HG02840 (cell line): ENCODE data around the gene ENC1.

ENCODE experiments used
- ATAC-seq: cut with Tn5 transposase; IDR thresholded peaks from one replicate; pipeline ENCODE4 v1.9.1; 2021; ENCODE audit warnings: mild to moderate bottlenecking, moderate library complexity, moderate number of reproducible peaks; ENCODE audit not compliant: unreplicated experiment, low FRiP score

ENC1 gene

DNA sequence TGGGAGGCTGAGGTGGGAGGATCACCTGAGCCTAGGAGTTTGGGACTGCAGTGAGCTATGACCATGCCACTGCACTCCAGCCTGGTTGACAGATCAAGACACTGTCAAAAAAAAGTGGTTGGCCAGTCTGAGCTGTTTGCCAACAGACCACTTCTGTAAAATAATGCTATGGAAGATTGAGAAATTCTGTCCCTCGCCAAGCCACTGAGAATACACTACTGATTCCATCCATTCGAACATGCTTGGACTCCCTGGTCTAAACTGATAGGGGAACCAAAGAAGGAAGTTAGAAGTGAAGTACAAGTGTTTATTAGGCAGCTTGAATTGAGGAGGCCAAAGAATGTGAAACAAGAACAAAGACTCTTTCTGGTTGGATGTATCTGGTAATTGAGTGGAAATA is 27.2 kb downstream of the ENC1 start:
- ATAC-seq, result no peak

GRCh38 chr5:74612045-74612444 is 28.5 kb downstream of the ENC1 start:
- ATAC-seq, result no peak

- no peak for ATAC-seq
Observed at GRCh38 chr5:74608736-74609601, 31.6 kb downstream of the ENC1 start.

DNA sequence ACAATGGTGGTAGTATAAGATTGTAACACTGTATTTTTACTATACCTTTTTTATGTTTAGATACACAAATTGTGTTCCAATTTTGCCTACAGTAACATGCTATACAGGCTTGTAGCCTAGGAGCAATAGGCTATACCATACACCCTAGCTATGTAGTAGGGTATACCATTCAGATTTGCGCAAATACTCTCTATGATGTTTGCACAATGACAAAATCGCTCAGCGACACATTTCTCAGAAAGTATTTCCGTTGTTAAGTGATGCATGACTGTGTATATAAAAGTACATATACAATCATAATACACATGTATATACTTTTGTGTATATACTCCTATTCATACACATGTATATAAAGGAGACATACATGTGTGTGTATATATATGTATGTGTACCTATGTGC is 34.8 kb downstream of the ENC1 start:
- no peak for ATAC-seq

DNA sequence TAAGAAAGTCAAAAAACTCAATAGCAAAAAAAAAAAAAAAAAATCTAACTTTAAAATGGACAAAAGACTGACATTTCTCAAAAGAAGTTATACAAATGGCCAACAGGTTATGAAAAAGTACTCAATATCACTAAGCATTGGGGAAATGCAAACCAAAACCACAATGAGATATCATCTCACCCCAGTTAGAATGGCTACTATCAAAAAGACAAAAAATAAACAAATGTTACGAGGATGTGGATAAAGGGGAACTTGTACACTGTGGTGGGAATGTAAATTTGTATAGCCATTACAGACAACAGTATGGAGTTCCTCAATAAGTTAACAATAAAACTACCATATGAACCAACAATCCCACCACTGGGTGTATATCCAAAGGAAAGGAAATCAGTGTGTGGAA is 37.2 kb downstream of the ENC1 start:
- ATAC-seq, result no peak

GRCh38 chr5:74599148-74599547 is 41.4 kb downstream of the ENC1 start:
- ATAC-seq, result no peak

- no peak for ATAC-seq
Observed at GRCh38 chr5:74598731-74599130, 41.8 kb downstream of the ENC1 start.

DNA sequence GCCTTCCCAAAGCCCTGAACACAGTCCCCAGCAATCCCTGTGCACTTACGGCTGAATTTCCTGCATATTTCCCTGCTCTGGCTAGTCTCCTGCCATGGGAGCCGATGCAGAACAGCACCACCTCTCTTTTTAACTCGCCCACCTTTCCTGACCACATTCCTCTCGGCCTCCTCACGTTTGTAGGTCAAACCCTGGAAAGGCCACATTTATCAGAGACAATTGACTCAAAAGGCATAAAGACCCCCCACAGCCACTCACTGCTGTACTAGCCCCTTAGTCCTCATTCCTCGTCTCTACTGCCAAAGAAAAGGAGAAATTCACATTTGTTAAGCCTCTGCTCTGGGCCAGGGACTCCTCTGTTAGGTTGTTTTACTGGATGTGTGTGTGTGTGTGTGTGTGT is 43.6 kb downstream of the ENC1 start:
- no peak for ATAC-seq

- no peak for ATAC-seq
Observed at GRCh38 chr5:74595143-74595925, 45.2 kb downstream of the ENC1 start.

DNA sequence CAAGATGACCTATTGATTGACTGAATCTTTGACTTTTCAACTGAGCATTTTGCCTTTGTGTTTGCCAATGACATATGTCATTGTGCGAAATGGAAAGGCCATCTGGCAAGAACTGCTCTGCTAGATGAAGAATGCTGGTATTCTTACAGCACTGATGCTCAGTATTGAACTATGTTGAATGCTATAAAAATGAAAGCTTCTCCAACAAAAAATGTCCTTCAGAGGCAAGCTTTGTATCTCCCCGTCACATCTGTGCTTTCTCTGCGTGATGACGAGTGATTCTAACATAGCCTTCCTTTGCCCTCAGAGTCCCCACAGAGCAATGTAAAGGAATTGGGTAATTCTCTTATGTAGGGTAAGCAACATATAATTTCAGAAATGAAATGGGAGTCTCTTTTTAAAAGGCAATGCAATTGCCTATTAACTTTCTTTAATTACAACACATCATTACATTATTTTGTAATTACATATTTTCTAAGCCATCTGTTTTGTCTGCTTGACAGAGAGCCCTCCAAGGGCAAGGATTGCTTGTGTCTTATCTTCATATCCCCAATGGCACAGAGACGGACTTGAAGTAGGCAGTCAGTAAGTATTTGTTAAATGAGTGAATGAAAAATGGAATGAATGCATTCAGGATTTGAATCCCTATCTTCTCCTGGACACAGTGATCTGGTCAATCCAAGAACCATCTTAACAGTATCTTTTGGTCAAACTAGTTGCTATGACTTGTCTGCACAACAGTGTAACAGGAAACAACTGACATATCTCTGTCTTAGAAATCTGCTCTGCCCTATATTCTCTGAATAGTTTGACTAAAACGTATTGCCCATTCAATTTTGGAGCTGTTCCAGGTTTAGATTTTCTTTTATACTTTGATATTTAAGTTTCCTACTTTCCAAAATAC is 46.1 kb downstream of the ENC1 start:
- ATAC-seq, result no peak

DNA sequence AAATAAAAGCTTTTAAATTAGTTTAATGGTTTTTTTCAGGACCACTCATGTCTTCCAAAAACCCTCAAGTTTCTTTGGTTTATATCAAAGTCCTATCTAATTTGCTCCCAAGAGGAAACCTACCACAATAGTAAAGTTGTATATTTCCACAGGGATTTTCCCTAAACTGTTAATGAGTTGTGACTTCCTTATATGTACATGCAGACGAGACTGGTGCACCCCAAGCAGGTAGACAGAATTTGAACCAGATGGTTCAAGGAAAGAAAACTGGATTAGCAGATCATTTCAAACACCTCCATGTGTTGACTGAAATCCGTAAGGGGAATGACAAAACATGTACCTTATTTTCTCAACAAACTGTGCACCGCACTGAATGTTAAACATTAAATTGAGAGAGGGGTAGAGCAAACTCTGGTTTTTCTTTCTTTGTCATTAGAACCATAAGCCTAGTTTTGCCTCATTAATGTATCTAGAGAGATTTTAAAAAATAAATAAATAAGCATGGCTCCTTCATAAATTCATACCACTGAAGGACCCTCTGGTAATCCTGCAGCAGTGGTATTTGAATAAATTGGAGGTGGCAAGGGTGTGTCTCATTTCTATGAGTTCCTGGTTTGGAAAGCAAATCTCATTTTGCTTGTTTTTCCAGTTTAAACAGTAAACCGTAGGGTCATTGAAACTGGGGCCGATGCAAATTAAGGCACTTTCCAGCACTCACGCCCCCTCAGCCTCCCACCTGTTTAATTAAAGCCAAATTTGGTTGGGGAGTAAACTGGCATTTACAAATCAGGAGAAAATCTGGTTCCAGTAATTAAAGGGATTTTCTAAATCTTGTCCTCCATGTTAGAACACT is 51.1 kb downstream of the ENC1 start:
- no peak for ATAC-seq

- no peak for ATAC-seq
Observed at GRCh38 chr5:74588415-74588814, 52.1 kb downstream of the ENC1 start.

GRCh38 chr5:74587890-74588289 is 52.6 kb downstream of the ENC1 start:
- no peak for ATAC-seq

GRCh38 chr5:74587300-74587699 is 53.2 kb downstream of the ENC1 start:
- no peak for ATAC-seq

DNA sequence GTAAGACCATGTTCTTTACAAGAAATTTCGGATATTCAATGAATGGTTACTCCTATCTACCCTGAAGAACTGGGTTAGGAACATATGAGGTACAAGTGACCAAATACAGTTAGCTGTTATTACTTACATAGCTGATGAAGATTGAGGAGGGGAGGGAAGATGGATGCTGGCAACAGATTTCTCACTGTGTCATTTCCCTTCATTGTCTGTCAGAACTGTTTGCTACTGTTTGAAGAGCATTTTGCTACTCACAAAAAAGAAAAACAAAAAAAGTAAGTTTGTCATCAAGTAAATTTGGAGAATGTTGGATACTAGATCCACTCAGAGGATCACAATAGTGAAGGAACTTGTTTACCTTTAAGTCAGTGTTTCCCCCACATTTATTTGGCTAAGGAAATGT is 53.7 kb downstream of the ENC1 start:
- no peak for ATAC-seq

DNA sequence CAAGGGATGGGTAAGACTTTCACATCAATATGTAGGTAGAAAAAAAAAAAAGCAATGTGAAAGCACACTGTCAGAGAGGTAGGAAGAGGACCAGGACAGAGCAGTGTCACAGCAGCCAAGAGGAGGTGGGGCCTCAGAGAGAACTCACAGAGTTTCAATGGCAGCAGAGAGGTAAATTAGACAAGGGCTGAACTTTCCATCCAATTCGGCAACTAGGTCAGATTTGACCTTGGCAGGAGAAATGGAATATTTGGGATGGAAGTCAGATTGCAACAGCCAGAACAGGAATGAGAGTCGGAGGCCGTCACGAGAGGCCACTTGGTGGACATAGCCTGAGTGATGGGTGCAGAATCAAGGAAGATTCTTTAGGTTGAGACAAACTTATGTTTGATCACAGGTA is 57.7 kb downstream of the ENC1 start:
- ATAC-seq, result no peak

- no peak for ATAC-seq
Observed at GRCh38 chr5:74581988-74582365, 58.6 kb downstream of the ENC1 start.

GRCh38 chr5:74580729-74581109 is 59.8 kb downstream of the ENC1 start:
- no peak for ATAC-seq

- no peak for ATAC-seq
Observed at GRCh38 chr5:74579215-74579614, 61.3 kb downstream of the ENC1 start.
